Breast epithelium (tissue), 3 donors: ENCODE measurements around the gene PLEKHA6.

ENCODE experiments used
- CTCF ChIP-seq, 3 donors: fragments of 450-650 bp; IDR thresholded peaks; one replicate each; pipeline ENCODE4 v1.5.1; 2016 to 2017; ENCODE audit warnings: antibody characterized with exemption in 3 of 3, mild to moderate bottlenecking in 3 of 3, moderate library complexity in 3 of 3
- POLR2A ChIP-seq: fragments of 450-650 bp; IDR thresholded peaks from one replicate; pipeline ENCODE4 v1.6.1; 2016; ENCODE audit warnings: antibody characterized with exemption, mild to moderate bottlenecking, moderate library complexity
- POLR2AphosphoS5 ChIP-seq, 3 donors: sonication (generic); formaldehyde crosslinking; IDR thresholded peaks; one replicate each; pipeline ENCODE4 v1.6.1; 2017; ENCODE audit warnings: antibody characterized with exemption in 3 of 3

- TF ChIP-seq CTCF (IDR thresholded peaks at IDR 0.05) (no peak), POLR2A (no peak), POLR2AphosphoS5 (IDR thresholded peaks at IDR 0.05) (no peak)
Observed at GRCh38 chr1:204376919-204377799, 17.4 kb upstream of the PLEKHA6 start.
